Endothelial cell of umbilical vein (primary cell): Measurements from ENCODE around the gene ZCWPW1. TPM values are rescaled to one million over a fixed set of nuclear protein-coding genes. Genes with fewer than 3 reads are reported as not detected.

Experiments used
- BruUV-seq: library from RNA; stranded (reverse); fragments of 400-500 nt; replicated peaks from 2 replicates; lab custom pipeline; 2021; lab: Mats Ljungman, UMichigan
- CTCF ChIA-PET: fragments of 300-600, 350-600 bp; sonication (Branson Sonifier 250); formaldehyde crosslinking; loops from one replicate; lab custom pipeline; 2021; ENCODE audit warnings: antibody characterized with exemption, inconsistent platforms; lab: Charles Lee
- POLR2A ChIA-PET: fragments of 300-600, 350-600 bp; sonication (Branson Sonifier 250); formaldehyde crosslinking; loops from one replicate; lab custom pipeline; 2021; ENCODE audit warnings: antibody characterized with exemption, inconsistent platforms; lab: Charles Lee
- DNase-seq: peaks from one replicate; pipeline ENCODE4 v3.0.0-alpha.2; 2011; ENCODE audit warnings: low read depth, low spot score
- FAIRE-seq: peaks from 2 replicates; lab custom pipeline; 2011; peaks lifted over from hg19 to GRCh38; lab: Jason Lieb, UNC
- H2AFZ ChIP-seq: 2 replicates; pipeline ENCODE4 v1.6.0; 2012; ENCODE audit warnings: low read depth, low read length, control low read depth, inconsistent platforms
- H3K27ac ChIP-seq: 2 replicates; pipeline ENCODE4 v1.5.1; 2011; ENCODE audit warnings: low read depth, mild to moderate bottlenecking, control low read depth, low read length, moderate library complexity; ENCODE audit not compliant: insufficient read depth
- H3K27me3 ChIP-seq, 2 experiments: 2 replicates each; pipeline versions ENCODE4 v1.6.0 to v1.6.1; 2011; ENCODE audit warnings: low read length in 2 of 2, mixed read lengths in 1 of 2; ENCODE audit not compliant: control insufficient read depth in 2 of 2, insufficient read depth in 2 of 2
- H3K36me3 ChIP-seq, 2 experiments: 2 replicates in 1 of 2; 3 replicates in 1 of 2; pipeline ENCODE4 v1.5.1; 2011; ENCODE audit warnings: low read length in 2 of 2, mild to moderate bottlenecking in 1 of 2, moderate library complexity in 1 of 2; ENCODE audit not compliant: control insufficient read depth in 2 of 2, insufficient read depth in 2 of 2; ENCODE audit errors: extremely low read depth in 1 of 2
- H3K4me1 ChIP-seq: 3 replicates; pipeline ENCODE4 v1.5.1; 2011; ENCODE audit warnings: mild to moderate bottlenecking, low read length; ENCODE audit not compliant: control insufficient read depth, insufficient read depth; ENCODE audit errors: extremely low read depth
- H3K4me2 ChIP-seq: 2 replicates; pipeline ENCODE4 v1.6.1; 2011; ENCODE audit warnings: low read length, control low read depth, mixed read lengths; ENCODE audit not compliant: insufficient read depth
- H3K4me3 ChIP-seq, 3 experiments: fragments of 200-600 bp in 1 of 3; sonication (generic), shearing (Covaris generic) in 1 of 3; replicated peaks in 1 of 3; 2 replicates each; pipeline ENCODE4 v1.5.1; 2011 to 2016; ENCODE audit warnings: control low read depth in 3 of 3, low read length in 3 of 3, mild to moderate bottlenecking in 2 of 3, inconsistent platforms in 1 of 3, low read depth in 1 of 3, moderate library complexity in 1 of 3; ENCODE audit not compliant: insufficient read depth in 1 of 3
- H3K79me2 ChIP-seq: 2 replicates; pipeline ENCODE4 v1.6.0; 2012; ENCODE audit warnings: low read length, inconsistent platforms; ENCODE audit not compliant: control insufficient read depth, insufficient read depth
- H3K9ac ChIP-seq: replicated peaks from 2 replicates; pipeline ENCODE3; 2011; ENCODE audit warnings: low read length, control low read depth; ENCODE audit not compliant: insufficient read depth; ENCODE audit errors: extremely low read depth
- H3K9me1 ChIP-seq: replicated peaks from 3 replicates; pipeline ENCODE4 v1.6.0; 2011; ENCODE audit warnings: mild to moderate bottlenecking, low read length; ENCODE audit not compliant: control insufficient read depth, insufficient read depth; ENCODE audit errors: extremely low read depth
- H3K9me3 ChIP-seq: replicated peaks from 2 replicates; pipeline ENCODE4 v1.5.1; 2012; ENCODE audit warnings: low read length, inconsistent platforms; ENCODE audit not compliant: control insufficient read depth, insufficient read depth
- H4K20me1 ChIP-seq: replicated peaks from 2 replicates; pipeline ENCODE3; 2011; ENCODE audit warnings: mild to moderate bottlenecking, low read length; ENCODE audit not compliant: control insufficient read depth, insufficient read depth; ENCODE audit errors: extremely low read depth
- EZH2 ChIP-seq: IDR thresholded peaks from 2 replicates; pipeline ENCODE4 v1.6.1; 2012; ENCODE audit warnings: borderline replicate concordance, low read depth, mild to moderate bottlenecking, moderate library complexity, low read length, inconsistent platforms; ENCODE audit not compliant: severe bottlenecking
- FOS ChIP-seq: IDR thresholded peaks from 2 replicates; pipeline ENCODE4 v1.6.1; 2011; ENCODE audit warnings: mild to moderate bottlenecking, low read length, moderate library complexity, borderline replicate concordance; ENCODE audit not compliant: insufficient read depth
- GATA2 ChIP-seq: IDR thresholded peaks from 2 replicates; pipeline ENCODE4 v1.7.0; 2011; ENCODE audit warnings: low read depth, mild to moderate bottlenecking, moderate library complexity, mixed read lengths, low read length; ENCODE audit not compliant: insufficient read length, insufficient read depth
- JUN ChIP-seq: IDR thresholded peaks from 2 replicates; pipeline ENCODE4 v1.6.1; 2011; ENCODE audit warnings: borderline replicate concordance, low read depth; ENCODE audit not compliant: insufficient read length, insufficient read depth
- MYC ChIP-seq: IDR thresholded peaks from one replicate; pipeline ENCODE4 v1.6.1; 2011; ENCODE audit warnings: mild to moderate bottlenecking, low read depth, low read length
- POLR2A ChIP-seq: IDR thresholded peaks from 2 replicates; pipeline ENCODE4 v1.6.1; 2012; ENCODE audit warnings: low read depth, mild to moderate bottlenecking, control low read depth, low read length
- POLR2AphosphoS5 ChIP-seq: IDR thresholded peaks from 2 replicates; pipeline ENCODE4 v1.6.1; 2012; ENCODE audit warnings: low read depth, mild to moderate bottlenecking, control low read depth, low read length, moderate library complexity; ENCODE audit not compliant: insufficient read depth
- dilution Hi-C: fragments of 300-500 bp; cut with MboI; formaldehyde crosslinking; loops from one replicate; pipeline ENCODE4 v1.15.0; 2019; ENCODE audit warnings: low sequenced_read_pairs; ENCODE audit not compliant: extremely low pct_ligation_motif_present
- intact Hi-C: fragments of 100-400 bp; cut with micrococcal nuclease; formaldehyde crosslinking; loops from one replicate; pipeline ENCODE4 v1.10.0; 2022
- polyA plus RNA-seq, 4 experiments: library from polyadenylated mRNA; depleted of rRNA in 3 of 4; stranded (reverse) in 3 of 4; unstranded in 1 of 4; fragments of >200 nt; gene quantifications; 2 replicates each; pipeline versions ENCODE4 v1.2.1 to v1.2.3, GENCODE V29; 2011 to 2012; ENCODE audit warnings: missing spikeins in 1 of 4
- total RNA-seq: library from RNA; stranded (reverse); gene quantifications from 2 replicates; pipeline ENCODE4 v1.2.3, GENCODE V29; 2021
- TF ChIP-seq, protein P1 (sequence below), 2 donors: IDR thresholded peaks; 1 replicate in 1 of 2; 2 replicates in 1 of 2; pipeline ENCODE4 v1.5.1; 2011; ENCODE audit warnings: low read length in 2 of 2, mild to moderate bottlenecking in 2 of 2, moderate library complexity in 2 of 2, control low read depth in 1 of 2, inconsistent platforms in 1 of 2, low read depth in 1 of 2; ENCODE audit not compliant: insufficient read depth in 1 of 2; ENCODE audit errors: extremely low read depth in 1 of 2
- TF ChIP-seq, protein P2 (sequence below): IDR thresholded peaks from 2 replicates; pipeline ENCODE4 v1.6.1; 2011; ENCODE audit not compliant: insufficient read depth, insufficient read length

The ZCWPW1 gene
- total and polyA plus RNA-seq, 2 donors (not counting 3 experiments of a cell fraction or from before 2014, with no cell fraction given), result 0.31 to 0.32 TPM

DNA sequence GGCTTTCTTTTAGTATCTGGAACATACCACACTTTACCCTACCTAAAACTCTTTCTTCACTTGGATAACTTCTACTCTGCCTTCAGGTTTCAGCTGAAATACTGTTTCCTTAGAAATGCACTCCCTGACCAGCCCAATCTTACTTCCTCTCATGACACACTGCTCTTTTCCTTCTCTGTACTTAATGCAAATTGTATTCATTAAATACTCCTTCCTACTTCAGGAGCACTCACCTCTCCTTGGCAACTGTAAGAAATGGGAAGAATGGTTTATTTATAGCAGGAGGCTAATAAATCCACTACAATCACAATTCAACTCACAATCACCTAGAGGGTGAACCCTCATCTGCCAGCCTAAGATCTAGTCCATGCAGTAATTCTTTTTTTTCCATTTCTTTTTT, 15.2 kb downstream of the ZCWPW1 start:
- POLR2A ChIA-PET, result no interaction called here
- Histone ChIP-seq H3K27me3 (peaks cover 19 to 28% of the 10 kb centered on the region in 2 experiments), H3K4me2 (no peak overlapping the region), H3K36me3 (no peaks in the 10 kb centered on the region), H2AFZ (no peak overlapping the region), H4K20me1 (no peaks in the 10 kb centered on the region), H3K9me1 (no peaks in the 10 kb centered on the region), H3K4me3 (no peak overlapping the region), H3K79me2 (no peaks in the 10 kb centered on the region), H3K4me1 (no peaks in the 10 kb centered on the region), H3K9me3 (no peaks in the 10 kb centered on the region), H3K9ac (no peak overlapping the region), H3K27ac (no peak overlapping the region)
- dilution Hi-C loops, result no loop called here
- no peak for FAIRE-seq
- TF ChIP-seq POLR2AphosphoS5 (no peak), MYC (no peak), EZH2 (no peak), FOS (no peak), JUN (no peak), POLR2A (no peak), GATA2 (no peak)
- TF ChIP-seq, protein P1, sequence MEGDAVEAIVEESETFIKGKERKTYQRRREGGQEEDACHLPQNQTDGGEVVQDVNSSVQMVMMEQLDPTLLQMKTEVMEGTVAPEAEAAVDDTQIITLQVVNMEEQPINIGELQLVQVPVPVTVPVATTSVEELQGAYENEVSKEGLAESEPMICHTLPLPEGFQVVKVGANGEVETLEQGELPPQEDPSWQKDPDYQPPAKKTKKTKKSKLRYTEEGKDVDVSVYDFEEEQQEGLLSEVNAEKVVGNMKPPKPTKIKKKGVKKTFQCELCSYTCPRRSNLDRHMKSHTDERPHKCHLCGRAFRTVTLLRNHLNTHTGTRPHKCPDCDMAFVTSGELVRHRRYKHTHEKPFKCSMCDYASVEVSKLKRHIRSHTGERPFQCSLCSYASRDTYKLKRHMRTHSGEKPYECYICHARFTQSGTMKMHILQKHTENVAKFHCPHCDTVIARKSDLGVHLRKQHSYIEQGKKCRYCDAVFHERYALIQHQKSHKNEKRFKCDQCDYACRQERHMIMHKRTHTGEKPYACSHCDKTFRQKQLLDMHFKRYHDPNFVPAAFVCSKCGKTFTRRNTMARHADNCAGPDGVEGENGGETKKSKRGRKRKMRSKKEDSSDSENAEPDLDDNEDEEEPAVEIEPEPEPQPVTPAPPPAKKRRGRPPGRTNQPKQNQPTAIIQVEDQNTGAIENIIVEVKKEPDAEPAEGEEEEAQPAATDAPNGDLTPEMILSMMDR (IDR thresholded peaks at IDR 0.05; ENCODE audit: extremely low read depth in 1 of 2, insufficient read depth in 1 of 2, low read depth in 1 of 2, low read length in 2 of 2), result no peak
- TF ChIP-seq, protein P2, sequence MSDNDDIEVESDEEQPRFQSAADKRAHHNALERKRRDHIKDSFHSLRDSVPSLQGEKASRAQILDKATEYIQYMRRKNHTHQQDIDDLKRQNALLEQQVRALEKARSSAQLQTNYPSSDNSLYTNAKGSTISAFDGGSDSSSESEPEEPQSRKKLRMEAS, result no peak
- intact Hi-C loops, result no loop called here
- BruUV-seq, result no TSS peak
- CTCF ChIA-PET, result no interaction called here
- DNase-seq, result no peak
